IMR-90 (cell line): ENCODE data around the gene CLASP1. TPM values are rescaled to one million over a fixed set of nuclear protein-coding genes. Genes with fewer than 3 reads are reported as not detected.

Experiments
- ATAC-seq: fragments of 200-7000 bp; cut with Tn5 transposase; 2 replicates; pipeline ENCODE4 v1.9.1; 2020; ENCODE audit warnings: low read depth, mild to moderate bottlenecking, moderate library complexity
- BruUV-seq: library from RNA; stranded (reverse); fragments of 400-500 nt; replicated peaks from 2 replicates; lab custom pipeline; 2021; lab: Mats Ljungman, UMichigan
- CTCF ChIA-PET: fragments of 300-600 bp; formaldehyde crosslinking; extraction: SDS; loops from one replicate; lab custom pipeline; 2021; ENCODE audit warnings: antibody characterized with exemption; lab: Yijun Ruan, JAX
- POLR2A ChIA-PET: fragments of 300-600 bp; sonication (Branson Sonifier 250); formaldehyde crosslinking; loops from one replicate; lab custom pipeline; 2022; ENCODE audit warnings: antibody characterized with exemption; ENCODE audit not compliant: unreplicated experiment; lab: Charles Lee
- DNase-seq: peaks from one replicate; pipeline ENCODE4 v3.0.0; 2013
- H2AFZ ChIP-seq: replicated peaks from 2 replicates; pipeline ENCODE3; 2013; ENCODE audit warnings: low read length, mild to moderate bottlenecking; ENCODE audit not compliant: poor library complexity
- H2AK5ac ChIP-seq: 2 replicates; pipeline ENCODE4 v1.6.1; 2013; ENCODE audit warnings: low read depth, low read length, inconsistent platforms
- H2AK9ac ChIP-seq: replicated peaks from 2 replicates; pipeline ENCODE3; 2013; ENCODE audit warnings: mild to moderate bottlenecking, low read depth, low read length, moderate library complexity; ENCODE audit not compliant: poor library complexity
- H2BK120ac ChIP-seq: 2 replicates; pipeline ENCODE4 v1.6.1; 2013; ENCODE audit warnings: low read depth, low read length, inconsistent platforms
- H2BK15ac ChIP-seq: 3 replicates; pipeline ENCODE4 v1.6.1; 2013; ENCODE audit warnings: low read depth, low read length, inconsistent platforms
- H2BK20ac ChIP-seq: 2 replicates; pipeline ENCODE4 v1.6.1; 2013; ENCODE audit warnings: low read depth, mild to moderate bottlenecking, inconsistent platforms, low read length, moderate library complexity
- H2BK5ac ChIP-seq: 2 replicates; pipeline ENCODE4 v1.6.1; 2013; ENCODE audit warnings: mild to moderate bottlenecking, low read depth, low read length, inconsistent platforms; ENCODE audit not compliant: poor library complexity, severe bottlenecking
- H3K14ac ChIP-seq: replicated peaks from 2 replicates; pipeline ENCODE4 v1.6.1; 2013; ENCODE audit warnings: low read depth, low read length, inconsistent platforms
- H3K18ac ChIP-seq: 2 replicates; pipeline ENCODE4 v1.6.1; 2013; ENCODE audit warnings: low read depth, low read length, control low read depth
- H3K23ac ChIP-seq: 2 replicates; pipeline ENCODE4 v1.6.1; 2013; ENCODE audit warnings: low read depth, low read length, inconsistent platforms
- H3K27ac ChIP-seq: 2 replicates; pipeline ENCODE4 v1.5.1; 2013; ENCODE audit warnings: mild to moderate bottlenecking, control low read depth, low read length; ENCODE audit not compliant: insufficient read depth
- H3K27me3 ChIP-seq: 2 replicates; pipeline ENCODE4 v1.6.1; 2013; ENCODE audit warnings: low read length; ENCODE audit not compliant: control insufficient read depth, insufficient read depth
- H3K36me3 ChIP-seq: 2 replicates; pipeline ENCODE4 v1.6.1; 2013; ENCODE audit warnings: low read length, mixed read lengths; ENCODE audit not compliant: control insufficient read depth, insufficient read depth
- H3K4ac ChIP-seq: 2 replicates; pipeline ENCODE4 v1.6.1; 2013; ENCODE audit warnings: low read depth, low read length, inconsistent platforms
- H3K4me1 ChIP-seq: 2 replicates; pipeline ENCODE4 v1.6.1; 2013; ENCODE audit warnings: low read length, mixed read lengths; ENCODE audit not compliant: control insufficient read depth, insufficient read depth
- H3K4me2 ChIP-seq: 2 replicates; pipeline ENCODE4 v1.6.1; 2013; ENCODE audit warnings: low read depth, mild to moderate bottlenecking, control low read depth, low read length, moderate library complexity
- H3K4me3 ChIP-seq: 2 replicates; pipeline ENCODE4 v1.5.1; 2013; ENCODE audit warnings: low read depth, mild to moderate bottlenecking, control low read depth, low read length, moderate library complexity; ENCODE audit not compliant: insufficient read depth
- H3K56ac ChIP-seq: 2 replicates; pipeline ENCODE4 v1.6.1; 2013; ENCODE audit warnings: low read length, inconsistent platforms; ENCODE audit not compliant: insufficient read depth; ENCODE audit errors: extremely low read depth
- H3K79me1 ChIP-seq, 2 experiments: 2 replicates each; pipeline ENCODE4 v1.6.1; 2013; ENCODE audit warnings: low read length in 2 of 2, inconsistent platforms in 1 of 2, low read depth in 1 of 2
- H3K9ac ChIP-seq: 2 replicates; pipeline ENCODE4 v1.6.1; 2013; ENCODE audit warnings: low read depth, low read length, control low read depth
- H3K9me1 ChIP-seq: 2 replicates; pipeline ENCODE4 v1.6.1; 2013; ENCODE audit warnings: low read length, inconsistent platforms; ENCODE audit not compliant: insufficient read depth
- H3K9me3 ChIP-seq: 2 replicates; pipeline ENCODE4 v1.6.1; 2013; ENCODE audit warnings: low read length; ENCODE audit not compliant: control insufficient read depth, insufficient read depth
- H4K20me1 ChIP-seq: 2 replicates; pipeline ENCODE4 v1.6.1; 2013; ENCODE audit warnings: low read length, inconsistent platforms; ENCODE audit not compliant: insufficient read depth
- H4K5ac ChIP-seq: 2 replicates; pipeline ENCODE4 v1.6.1; 2013; ENCODE audit warnings: mild to moderate bottlenecking, low read depth, low read length, control low read depth
- H4K8ac ChIP-seq, 2 experiments: 2 replicates each; pipeline ENCODE4 v1.6.1; 2013; ENCODE audit warnings: low read depth in 2 of 2, low read length in 2 of 2, control low read depth in 1 of 2, inconsistent platforms in 1 of 2
- H4K91ac ChIP-seq: 2 replicates; pipeline ENCODE4 v1.6.1; 2013; ENCODE audit warnings: low read depth, low read length, inconsistent platforms; ENCODE audit not compliant: insufficient read depth
- BHLHE40 ChIP-seq: fragments of 150-350 bp; IDR thresholded peaks from 2 replicates; pipeline ENCODE4 v1.6.1; 2016; ENCODE audit warnings: mild to moderate bottlenecking, low read depth, low read length
- CEBPB ChIP-seq: IDR thresholded peaks from 2 replicates; pipeline ENCODE4 v1.6.1; 2012; ENCODE audit warnings: low read depth, low read length, improper control_type of control experiment
- CHD1 ChIP-seq: IDR thresholded peaks from 2 replicates; pipeline ENCODE4 v1.6.1; 2012; ENCODE audit warnings: low read depth, low read length, improper control_type of control experiment
- MXI1 ChIP-seq: IDR thresholded peaks from 2 replicates; pipeline ENCODE4 v1.6.1; 2012; ENCODE audit warnings: low read depth, mild to moderate bottlenecking, low read length, moderate library complexity, borderline replicate concordance
- NFE2L2 ChIP-seq: fragments of 150-350 bp; IDR thresholded peaks from 2 replicates; pipeline ENCODE4 v1.6.1; 2016; ENCODE audit warnings: low read depth, mild to moderate bottlenecking, low read length
- POLR2A ChIP-seq: IDR thresholded peaks from 2 replicates; pipeline ENCODE4 v1.6.1; 2012; ENCODE audit warnings: mild to moderate bottlenecking, low read depth, low read length
- RAD21 ChIP-seq: IDR thresholded peaks from 2 replicates; pipeline ENCODE4 v1.6.1; 2012; ENCODE audit warnings: low read length, improper control_type of control experiment
- WGBS, 2 experiments: methylation state at CpG; one replicate each; pipeline versions ENCODE4 v1.1.5 to v1.1.7; 2013; ENCODE audit warnings: missing lambda C conversion rate in 2 of 2; ENCODE audit not compliant: insufficient read length in 1 of 2; ENCODE audit errors: extremely low coverage in 2 of 2; 5-methylcytosine and 5-hydroxymethylcytosine counted together
- dilution Hi-C: fragments of 300-500 bp; cut with HindIII; formaldehyde crosslinking; loops from one replicate; pipeline ENCODE4 v1.14.3; 2018; ENCODE audit warnings: low sequenced_read_pairs; ENCODE audit not compliant: unreplicated experiment
- in situ Hi-C: fragments of 300-500 bp; cut with MboI; formaldehyde crosslinking; loops from 3 replicates; pipeline ENCODE4 v1.14.3; 2019; ENCODE audit warnings: low sequenced_read_pairs, inconsistent platforms, mixed read lengths
- intact Hi-C: fragments of 100-400 bp; cut with micrococcal nuclease; formaldehyde crosslinking; loops from 2 replicates; pipeline ENCODE4 v1.10.0; 2022
- polyA plus RNA-seq, 3 experiments: library from polyadenylated mRNA; depleted of rRNA; stranded (reverse); fragments of >200 nt; gene quantifications; 2 replicates each; pipeline ENCODE4 v1.2.3, GENCODE V29; 2012; ENCODE audit warnings: low replicate concordance in 1 of 3
- total RNA-seq: library from RNA; depleted of rRNA; stranded (reverse); fragments of >200 nt; gene quantifications from 2 replicates; pipeline ENCODE4 v1.2.3, GENCODE V29; 2012
- TF ChIP-seq, protein P1 (sequence below): conservative IDR thresholded peaks from 2 replicates; pipeline ENCODE4 v1.5.1; 2012; ENCODE audit warnings: mild to moderate bottlenecking, low read depth, low read length, improper control_type of control experiment
- TF ChIP-seq, protein P2 (sequence below): fragments of 150-350 bp; IDR thresholded peaks from 2 replicates; pipeline ENCODE4 v1.6.1; 2016; ENCODE audit warnings: low read depth, mild to moderate bottlenecking, low read length, moderate library complexity, borderline replicate concordance
- TF ChIP-seq, protein P3 (sequence below): fragments of 150-350 bp; IDR thresholded peaks from 2 replicates; pipeline ENCODE4 v1.6.1; 2017; ENCODE audit warnings: mild to moderate bottlenecking, antibody characterized with exemption, low read length, low read depth

CLASP1 gene
- total and polyA plus RNA-seq, 2 of the 4 experiments (the other 2 are of a cell fraction) = 12.3 to 33.7 TPM

DNA sequence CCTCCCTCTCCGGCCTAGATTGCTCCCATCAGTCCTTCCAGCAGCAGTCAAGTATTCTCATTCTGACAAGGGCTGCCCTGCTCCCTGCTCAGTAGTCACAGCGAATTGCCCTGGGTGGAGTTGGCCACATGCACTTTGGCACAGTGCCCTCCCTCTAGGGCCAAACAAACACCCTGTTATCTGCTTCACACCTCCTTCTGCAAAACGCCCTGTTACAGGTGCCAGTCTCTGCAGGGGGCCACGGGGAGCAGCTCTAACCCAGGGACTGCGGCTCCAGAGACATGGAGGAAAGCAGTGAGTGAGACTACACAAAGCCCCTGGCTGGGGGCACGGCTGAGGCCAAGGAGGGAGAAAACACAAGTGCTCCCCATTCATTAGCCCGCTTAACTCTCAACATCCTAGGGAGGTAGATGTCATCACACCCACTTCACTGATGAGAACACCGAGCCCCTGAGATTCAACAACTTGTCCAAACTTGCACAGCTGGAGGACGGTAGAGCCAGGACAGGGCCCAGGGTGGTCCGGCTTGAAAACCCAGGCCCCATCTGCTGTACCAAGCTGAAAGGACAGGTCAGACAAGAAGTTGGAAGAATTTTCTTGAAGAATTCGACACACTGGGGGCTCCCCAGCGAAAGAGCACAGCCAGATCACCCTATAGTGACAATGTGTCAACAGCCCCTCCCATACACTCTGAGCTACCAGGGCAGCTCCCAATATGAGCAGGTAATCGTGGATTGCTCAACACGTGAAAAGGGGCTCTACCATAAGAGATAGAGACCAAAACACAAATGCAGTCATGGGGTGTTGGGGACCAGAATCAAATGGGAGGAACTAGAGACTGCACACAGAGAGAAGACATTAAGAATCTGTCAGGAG, 355.6 kb downstream of the CLASP1 start:
- Histone ChIP-seq H4K5ac (no peak overlapping the region), H2BK15ac (no peak overlapping the region), H3K9me3 (no peaks in the 10 kb centered on the region), H3K23ac (no peak overlapping the region), H2BK120ac (no peak overlapping the region), H3K27me3 (peaks cover 15% of the 10 kb centered on the region), H3K9ac (no peak overlapping the region), H2BK20ac (no peak overlapping the region), H3K56ac (no peak overlapping the region), H4K91ac (no peak overlapping the region), H3K27ac (no peak overlapping the region), H3K79me1 (no peaks in the 10 kb centered on the region), H3K4me2 (no peak overlapping the region), H4K8ac (no peak overlapping the region), H2BK5ac (no peak overlapping the region), H2AK9ac (no peak overlapping the region), H3K4ac (no peak overlapping the region), H3K4me3 (no peak overlapping the region), H4K20me1 (no peaks in the 10 kb centered on the region), H3K18ac (no peak overlapping the region), H3K4me1 (no peaks in the 10 kb centered on the region), H2AK5ac (no peak overlapping the region), H3K14ac (no peak overlapping the region), H2AFZ (no peak overlapping the region), H3K9me1 (no peaks in the 10 kb centered on the region), H3K36me3 (no peaks in the 10 kb centered on the region)
- dilution Hi-C loops = no loop called here
- WGBS, 2 experiments = 37% methylated on average over 3 of the region's 14 CpGs; no CpG with 5 or more reads in 1 of the 2 experiments
- no TSS peak for BruUV-seq
- in situ Hi-C loops = no loop called here
- ATAC-seq = no peak
- POLR2A ChIA-PET = no interaction called here
- DNase-seq = no peak
- CTCF ChIA-PET = interaction anchor here (0.6 kb wide), 1 partner anchor 1299 kb away, joined by 3 read pairs; no protein-coding TSS in a partner anchor
- TF ChIP-seq CEBPB (no peak), MXI1 (no peak), BHLHE40 (no peak), RAD21 (no peak), NFE2L2 (no peak), CHD1 (no peak), POLR2A (no peak)
- TF ChIP-seq, protein P1, sequence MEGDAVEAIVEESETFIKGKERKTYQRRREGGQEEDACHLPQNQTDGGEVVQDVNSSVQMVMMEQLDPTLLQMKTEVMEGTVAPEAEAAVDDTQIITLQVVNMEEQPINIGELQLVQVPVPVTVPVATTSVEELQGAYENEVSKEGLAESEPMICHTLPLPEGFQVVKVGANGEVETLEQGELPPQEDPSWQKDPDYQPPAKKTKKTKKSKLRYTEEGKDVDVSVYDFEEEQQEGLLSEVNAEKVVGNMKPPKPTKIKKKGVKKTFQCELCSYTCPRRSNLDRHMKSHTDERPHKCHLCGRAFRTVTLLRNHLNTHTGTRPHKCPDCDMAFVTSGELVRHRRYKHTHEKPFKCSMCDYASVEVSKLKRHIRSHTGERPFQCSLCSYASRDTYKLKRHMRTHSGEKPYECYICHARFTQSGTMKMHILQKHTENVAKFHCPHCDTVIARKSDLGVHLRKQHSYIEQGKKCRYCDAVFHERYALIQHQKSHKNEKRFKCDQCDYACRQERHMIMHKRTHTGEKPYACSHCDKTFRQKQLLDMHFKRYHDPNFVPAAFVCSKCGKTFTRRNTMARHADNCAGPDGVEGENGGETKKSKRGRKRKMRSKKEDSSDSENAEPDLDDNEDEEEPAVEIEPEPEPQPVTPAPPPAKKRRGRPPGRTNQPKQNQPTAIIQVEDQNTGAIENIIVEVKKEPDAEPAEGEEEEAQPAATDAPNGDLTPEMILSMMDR = no peak
- TF ChIP-seq, protein P2, sequence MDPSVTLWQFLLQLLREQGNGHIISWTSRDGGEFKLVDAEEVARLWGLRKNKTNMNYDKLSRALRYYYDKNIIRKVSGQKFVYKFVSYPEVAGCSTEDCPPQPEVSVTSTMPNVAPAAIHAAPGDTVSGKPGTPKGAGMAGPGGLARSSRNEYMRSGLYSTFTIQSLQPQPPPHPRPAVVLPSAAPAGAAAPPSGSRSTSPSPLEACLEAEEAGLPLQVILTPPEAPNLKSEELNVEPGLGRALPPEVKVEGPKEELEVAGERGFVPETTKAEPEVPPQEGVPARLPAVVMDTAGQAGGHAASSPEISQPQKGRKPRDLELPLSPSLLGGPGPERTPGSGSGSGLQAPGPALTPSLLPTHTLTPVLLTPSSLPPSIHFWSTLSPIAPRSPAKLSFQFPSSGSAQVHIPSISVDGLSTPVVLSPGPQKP = no peak
- TF ChIP-seq, protein P3, sequence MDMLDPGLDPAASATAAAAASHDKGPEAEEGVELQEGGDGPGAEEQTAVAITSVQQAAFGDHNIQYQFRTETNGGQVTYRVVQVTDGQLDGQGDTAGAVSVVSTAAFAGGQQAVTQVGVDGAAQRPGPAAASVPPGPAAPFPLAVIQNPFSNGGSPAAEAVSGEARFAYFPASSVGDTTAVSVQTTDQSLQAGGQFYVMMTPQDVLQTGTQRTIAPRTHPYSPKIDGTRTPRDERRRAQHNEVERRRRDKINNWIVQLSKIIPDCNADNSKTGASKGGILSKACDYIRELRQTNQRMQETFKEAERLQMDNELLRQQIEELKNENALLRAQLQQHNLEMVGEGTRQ = no peak
- intact Hi-C loops = no loop called here
